Lower leg skin (tissue), 3 donors: ENCODE measurements around the gene WASHC3.

Source experiments
- CTCF ChIP-seq, 3 donors: fragments of 450-650 bp; IDR thresholded peaks; one replicate each; pipeline ENCODE4 v1.5.1; 2016; ENCODE audit warnings: antibody characterized with exemption in 3 of 3, mild to moderate bottlenecking in 3 of 3, moderate library complexity in 2 of 3
- POLR2A ChIP-seq, 2 donors: fragments of 450-650 bp; IDR thresholded peaks; one replicate each; pipeline ENCODE4 v1.6.1; 2016 to 2017; ENCODE audit warnings: antibody characterized with exemption in 2 of 2, mild to moderate bottlenecking in 1 of 2, moderate library complexity in 1 of 2

- TF ChIP-seq CTCF (IDR thresholded peaks at IDR 0.05) (no peak), POLR2A (IDR thresholded peaks at IDR 0.05) (no peak)
Observed at GRCh38 chr12:102050660-102051430, 10.9 kb downstream of the WASHC3 start.
